Measurements from ENCODE around the gene HMG20A. TPM values are rescaled to one million over a fixed set of nuclear protein-coding genes. Genes with fewer than 3 reads are reported as not detected.

Gene HMG20A
- total RNA-seq, 1 experiment from 2014 or later: 62.2 TPM

DNA sequence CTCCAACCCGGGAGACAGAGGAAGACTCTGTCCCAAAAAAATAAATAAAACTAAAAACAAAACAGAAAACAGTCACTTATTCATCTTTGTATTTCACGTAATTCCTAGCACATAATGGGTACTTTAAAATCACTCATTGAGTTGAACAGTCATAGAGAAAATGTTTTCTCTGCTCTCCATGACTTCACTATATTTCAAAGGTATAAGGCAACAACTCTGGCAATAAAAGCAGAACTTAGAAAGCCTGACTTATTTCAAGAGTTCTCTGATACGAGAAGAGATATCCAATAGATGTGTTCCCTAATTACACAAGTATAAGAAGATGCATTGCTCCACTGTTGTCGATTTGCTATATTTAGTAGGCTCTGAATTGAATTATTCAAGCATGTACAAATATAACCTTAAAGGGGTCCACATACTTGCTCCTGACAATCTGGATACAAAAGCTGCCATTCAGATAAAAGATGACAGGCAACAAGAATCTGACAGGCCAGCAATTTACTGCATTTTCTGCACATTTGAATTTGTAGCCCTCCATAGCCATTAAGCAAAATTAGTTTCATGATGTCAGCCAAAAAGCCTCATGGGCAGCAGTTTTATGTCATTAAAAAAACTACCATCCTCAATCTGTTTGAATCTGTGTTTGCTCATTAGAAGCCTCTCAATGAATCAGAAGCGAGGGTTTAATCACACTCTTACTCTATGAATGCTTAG lies 48.7 kb upstream of the HMG20A start (continued):
- TF ChIP-seq, protein P1, sequence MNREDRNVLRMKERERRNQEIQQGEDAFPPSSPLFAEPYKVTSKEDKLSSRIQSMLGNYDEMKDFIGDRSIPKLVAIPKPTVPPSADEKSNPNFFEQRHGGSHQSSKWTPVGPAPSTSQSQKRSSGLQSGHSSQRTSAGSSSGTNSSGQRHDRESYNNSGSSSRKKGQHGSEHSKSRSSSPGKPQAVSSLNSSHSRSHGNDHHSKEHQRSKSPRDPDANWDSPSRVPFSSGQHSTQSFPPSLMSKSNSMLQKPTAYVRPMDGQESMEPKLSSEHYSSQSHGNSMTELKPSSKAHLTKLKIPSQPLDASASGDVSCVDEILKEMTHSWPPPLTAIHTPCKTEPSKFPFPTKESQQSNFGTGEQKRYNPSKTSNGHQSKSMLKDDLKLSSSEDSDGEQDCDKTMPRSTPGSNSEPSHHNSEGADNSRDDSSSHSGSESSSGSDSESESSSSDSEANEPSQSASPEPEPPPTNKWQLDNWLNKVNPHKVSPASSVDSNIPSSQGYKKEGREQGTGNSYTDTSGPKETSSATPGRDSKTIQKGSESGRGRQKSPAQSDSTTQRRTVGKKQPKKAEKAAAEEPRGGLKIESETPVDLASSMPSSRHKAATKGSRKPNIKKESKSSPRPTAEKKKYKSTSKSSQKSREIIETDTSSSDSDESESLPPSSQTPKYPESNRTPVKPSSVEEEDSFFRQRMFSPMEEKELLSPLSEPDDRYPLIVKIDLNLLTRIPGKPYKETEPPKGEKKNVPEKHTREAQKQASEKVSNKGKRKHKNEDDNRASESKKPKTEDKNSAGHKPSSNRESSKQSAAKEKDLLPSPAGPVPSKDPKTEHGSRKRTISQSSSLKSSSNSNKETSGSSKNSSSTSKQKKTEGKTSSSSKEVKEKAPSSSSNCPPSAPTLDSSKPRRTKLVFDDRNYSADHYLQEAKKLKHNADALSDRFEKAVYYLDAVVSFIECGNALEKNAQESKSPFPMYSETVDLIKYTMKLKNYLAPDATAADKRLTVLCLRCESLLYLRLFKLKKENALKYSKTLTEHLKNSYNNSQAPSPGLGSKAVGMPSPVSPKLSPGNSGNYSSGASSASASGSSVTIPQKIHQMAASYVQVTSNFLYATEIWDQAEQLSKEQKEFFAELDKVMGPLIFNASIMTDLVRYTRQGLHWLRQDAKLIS (CRISPR knock-in tag; IDR thresholded peaks at IDR 0.05; ENCODE audit: borderline replicate concordance): no peak
- no peak for TF ChIP-seq PRRX2 (CRISPR knock-in tag; IDR thresholded peaks at IDR 0.05)
- TF ChIP-seq TEAD1 (CRISPR knock-in tag; IDR thresholded peaks at IDR 0.05): no peak
- TF ChIP-seq NFYB (CRISPR knock-in tag; conservative IDR thresholded peaks at IDR 0.05; ENCODE audit: low read depth): no peak
- TF ChIP-seq, protein P2, sequence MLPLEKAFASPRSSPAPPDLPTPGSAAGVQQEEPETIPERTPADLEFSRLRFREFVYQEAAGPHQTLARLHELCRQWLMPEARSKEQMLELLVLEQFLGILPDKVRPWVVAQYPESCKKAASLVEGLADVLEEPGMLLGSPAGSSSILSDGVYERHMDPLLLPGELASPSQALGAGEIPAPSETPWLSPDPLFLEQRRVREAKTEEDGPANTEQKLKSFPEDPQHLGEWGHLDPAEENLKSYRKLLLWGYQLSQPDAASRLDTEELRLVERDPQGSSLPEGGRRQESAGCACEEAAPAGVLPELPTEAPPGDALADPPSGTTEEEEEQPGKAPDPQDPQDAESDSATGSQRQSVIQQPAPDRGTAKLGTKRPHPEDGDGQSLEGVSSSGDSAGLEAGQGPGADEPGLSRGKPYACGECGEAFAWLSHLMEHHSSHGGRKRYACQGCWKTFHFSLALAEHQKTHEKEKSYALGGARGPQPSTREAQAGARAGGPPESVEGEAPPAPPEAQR (CRISPR knock-in tag; IDR thresholded peaks at IDR 0.05): no peak
- no peak for TF ChIP-seq SOX15 (CRISPR knock-in tag; IDR thresholded peaks at IDR 0.05)
- TF ChIP-seq, protein P3, sequence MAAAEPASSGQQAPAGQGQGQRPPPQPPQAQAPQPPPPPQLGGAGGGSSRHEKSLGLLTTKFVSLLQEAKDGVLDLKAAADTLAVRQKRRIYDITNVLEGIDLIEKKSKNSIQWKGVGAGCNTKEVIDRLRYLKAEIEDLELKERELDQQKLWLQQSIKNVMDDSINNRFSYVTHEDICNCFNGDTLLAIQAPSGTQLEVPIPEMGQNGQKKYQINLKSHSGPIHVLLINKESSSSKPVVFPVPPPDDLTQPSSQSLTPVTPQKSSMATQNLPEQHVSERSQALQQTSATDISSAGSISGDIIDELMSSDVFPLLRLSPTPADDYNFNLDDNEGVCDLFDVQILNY (CRISPR knock-in tag; IDR thresholded peaks at IDR 0.05): no peak
- no peak for TF ChIP-seq MYBL2 (CRISPR knock-in tag; IDR thresholded peaks at IDR 0.05)
- TF ChIP-seq, protein P4, sequence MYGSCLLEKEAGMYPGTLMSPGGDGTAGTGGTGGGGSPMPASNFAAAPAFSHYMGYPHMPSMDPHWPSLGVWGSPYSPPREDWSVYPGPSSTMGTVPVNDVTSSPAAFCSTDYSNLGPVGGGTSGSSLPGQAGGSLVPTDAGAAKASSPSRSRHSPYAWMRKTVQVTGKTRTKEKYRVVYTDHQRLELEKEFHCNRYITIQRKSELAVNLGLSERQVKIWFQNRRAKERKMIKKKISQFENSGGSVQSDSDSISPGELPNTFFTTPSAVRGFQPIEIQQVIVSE (CRISPR knock-in tag; IDR thresholded peaks at IDR 0.05; ENCODE audit: borderline replicate concordance): no peak
- TF ChIP-seq ZNF138 (CRISPR knock-in tag; conservative IDR thresholded peaks at IDR 0.05): no peak
- TF ChIP-seq FOXJ3 (CRISPR knock-in tag; IDR thresholded peaks at IDR 0.05; ENCODE audit: borderline replicate concordance): no peak
- no peak for TF ChIP-seq ZNF396 (CRISPR knock-in tag; IDR thresholded peaks at IDR 0.05; ENCODE audit: borderline replicate concordance)
- TF ChIP-seq ELF4 (CRISPR knock-in tag; IDR thresholded peaks at IDR 0.05; ENCODE audit: low read depth): no peak
- TF ChIP-seq IRF2 (CRISPR knock-in tag; IDR thresholded peaks at IDR 0.05; ENCODE audit: borderline replicate concordance, low read depth): no peak

DNA sequence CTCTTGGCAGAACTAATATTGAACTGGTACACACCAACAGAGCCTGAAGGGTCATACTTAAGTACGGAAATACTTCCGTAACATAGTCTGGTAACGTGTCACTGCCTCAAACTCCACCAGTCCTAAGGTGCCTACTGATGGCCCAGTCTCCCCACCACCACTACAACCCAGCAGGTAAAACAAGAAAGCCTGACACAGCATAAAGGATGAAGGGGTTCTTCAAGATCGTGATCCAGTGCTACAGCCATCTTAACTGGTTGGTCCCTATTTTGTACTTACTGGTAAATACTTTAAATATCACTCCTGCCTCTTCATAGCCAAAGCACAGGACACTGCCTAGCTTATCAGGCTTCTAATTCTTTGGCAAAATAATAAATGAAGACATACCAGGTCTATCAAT lies 47.2 kb upstream of the HMG20A start:
- ChIA-PET CTCF (no interaction called here), POLR2A (no interaction called here)
- Mint-ChIP-seq H3K36me3 (no peaks in the 10 kb centered on the region), H3K27ac (no peak overlapping the region), H3K4me3 (no peak overlapping the region), H3K4me1 (peaks cover 14% of the 10 kb centered on the region), H3K9me3 (0 out of 2 replicates have a peak, but pooled peaks cover 3% of the 10 kb centered on the region), H3K27me3 (ENCODE audit: low read depth) (no peaks in the 10 kb centered on the region)
- no peak for ATAC-seq
- DNase-seq (ENCODE audit: low spot score): no peak
- TF ChIP-seq, protein P5, sequence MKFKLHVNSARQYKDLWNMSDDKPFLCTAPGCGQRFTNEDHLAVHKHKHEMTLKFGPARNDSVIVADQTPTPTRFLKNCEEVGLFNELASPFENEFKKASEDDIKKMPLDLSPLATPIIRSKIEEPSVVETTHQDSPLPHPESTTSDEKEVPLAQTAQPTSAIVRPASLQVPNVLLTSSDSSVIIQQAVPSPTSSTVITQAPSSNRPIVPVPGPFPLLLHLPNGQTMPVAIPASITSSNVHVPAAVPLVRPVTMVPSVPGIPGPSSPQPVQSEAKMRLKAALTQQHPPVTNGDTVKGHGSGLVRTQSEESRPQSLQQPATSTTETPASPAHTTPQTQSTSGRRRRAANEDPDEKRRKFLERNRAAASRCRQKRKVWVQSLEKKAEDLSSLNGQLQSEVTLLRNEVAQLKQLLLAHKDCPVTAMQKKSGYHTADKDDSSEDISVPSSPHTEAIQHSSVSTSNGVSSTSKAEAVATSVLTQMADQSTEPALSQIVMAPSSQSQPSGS (CRISPR knock-in tag; IDR thresholded peaks at IDR 0.05; ENCODE audit: borderline replicate concordance, low read depth): no peak
- TF ChIP-seq CREM (CRISPR knock-in tag; IDR thresholded peaks at IDR 0.05) (no peak), MXD4 (CRISPR knock-in tag; IDR thresholded peaks at IDR 0.05; ENCODE audit: borderline replicate concordance) (no peak), GTF2I (CRISPR knock-in tag; conservative IDR thresholded peaks at IDR 0.05) (no peak), RORB (CRISPR knock-in tag; IDR thresholded peaks at IDR 0.05) (no peak), ZNF138 (CRISPR knock-in tag; conservative IDR thresholded peaks at IDR 0.05) (no peak)
- TF ChIP-seq, protein P4 (CRISPR knock-in tag; IDR thresholded peaks at IDR 0.05; ENCODE audit: borderline replicate concordance): no peak
- TF ChIP-seq, protein P6, sequence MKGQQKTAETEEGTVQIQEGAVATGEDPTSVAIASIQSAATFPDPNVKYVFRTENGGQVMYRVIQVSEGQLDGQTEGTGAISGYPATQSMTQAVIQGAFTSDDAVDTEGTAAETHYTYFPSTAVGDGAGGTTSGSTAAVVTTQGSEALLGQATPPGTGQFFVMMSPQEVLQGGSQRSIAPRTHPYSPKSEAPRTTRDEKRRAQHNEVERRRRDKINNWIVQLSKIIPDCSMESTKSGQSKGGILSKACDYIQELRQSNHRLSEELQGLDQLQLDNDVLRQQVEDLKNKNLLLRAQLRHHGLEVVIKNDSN (CRISPR knock-in tag; IDR thresholded peaks at IDR 0.05): no peak
- TF ChIP-seq, protein P7, sequence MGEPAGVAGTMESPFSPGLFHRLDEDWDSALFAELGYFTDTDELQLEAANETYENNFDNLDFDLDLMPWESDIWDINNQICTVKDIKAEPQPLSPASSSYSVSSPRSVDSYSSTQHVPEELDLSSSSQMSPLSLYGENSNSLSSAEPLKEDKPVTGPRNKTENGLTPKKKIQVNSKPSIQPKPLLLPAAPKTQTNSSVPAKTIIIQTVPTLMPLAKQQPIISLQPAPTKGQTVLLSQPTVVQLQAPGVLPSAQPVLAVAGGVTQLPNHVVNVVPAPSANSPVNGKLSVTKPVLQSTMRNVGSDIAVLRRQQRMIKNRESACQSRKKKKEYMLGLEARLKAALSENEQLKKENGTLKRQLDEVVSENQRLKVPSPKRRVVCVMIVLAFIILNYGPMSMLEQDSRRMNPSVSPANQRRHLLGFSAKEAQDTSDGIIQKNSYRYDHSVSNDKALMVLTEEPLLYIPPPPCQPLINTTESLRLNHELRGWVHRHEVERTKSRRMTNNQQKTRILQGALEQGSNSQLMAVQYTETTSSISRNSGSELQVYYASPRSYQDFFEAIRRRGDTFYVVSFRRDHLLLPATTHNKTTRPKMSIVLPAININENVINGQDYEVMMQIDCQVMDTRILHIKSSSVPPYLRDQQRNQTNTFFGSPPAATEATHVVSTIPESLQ (CRISPR knock-in tag; IDR thresholded peaks at IDR 0.05): no peak
- TF ChIP-seq, protein P8, sequence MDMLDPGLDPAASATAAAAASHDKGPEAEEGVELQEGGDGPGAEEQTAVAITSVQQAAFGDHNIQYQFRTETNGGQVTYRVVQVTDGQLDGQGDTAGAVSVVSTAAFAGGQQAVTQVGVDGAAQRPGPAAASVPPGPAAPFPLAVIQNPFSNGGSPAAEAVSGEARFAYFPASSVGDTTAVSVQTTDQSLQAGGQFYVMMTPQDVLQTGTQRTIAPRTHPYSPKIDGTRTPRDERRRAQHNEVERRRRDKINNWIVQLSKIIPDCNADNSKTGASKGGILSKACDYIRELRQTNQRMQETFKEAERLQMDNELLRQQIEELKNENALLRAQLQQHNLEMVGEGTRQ (CRISPR knock-in tag; IDR thresholded peaks at IDR 0.05): no peak

Data from WTC11 (cell line).